ENCODE measurements around the gene RAE1.

RAE1 gene

GRCh38 chr20:57405236-57406016, 54.4 kb downstream of the RAE1 start:
- Mint-ChIP-seq H3K4me3 (no peak overlapping the region), H3K36me3 (ENCODE audit: low read depth) (peaks cover 37% of the 10 kb centered on the region), H3K4me1 (peaks cover 13% of the 10 kb centered on the region), H3K9me3 (no peaks in the 10 kb centered on the region), H3K27ac (no peak overlapping the region), H3K27me3 (ENCODE audit: low read depth) (no peaks in the 10 kb centered on the region)
- TF ChIP-seq CTCF (IDR thresholded peaks at IDR 0.05; ENCODE audit: unreplicated experiment in 3 of 3), result no peak

GRCh38 chr20:57407541-57407956, 56.5 kb downstream of the RAE1 start:
- H3K4me3 Mint-ChIP-seq, result no peak overlapping the region
- no peaks in the 10 kb centered on the region for H3K9me3 Mint-ChIP-seq
- H3K4me1 Mint-ChIP-seq, result peaks cover 9% of the 10 kb centered on the region
- H3K36me3 Mint-ChIP-seq (ENCODE audit: low read depth), result peaks cover 27% of the 10 kb centered on the region
- H3K27me3 Mint-ChIP-seq (ENCODE audit: low read depth), result peaks cover 4% of the 10 kb centered on the region
- H3K27ac Mint-ChIP-seq, result no peak overlapping the region
- TF ChIP-seq CTCF (IDR thresholded peaks at IDR 0.05; ENCODE audit: unreplicated experiment in 3 of 3), result no peak

GRCh38 chr20:57408131-57408530, 57.1 kb downstream of the RAE1 start:
- no peak for TF ChIP-seq CTCF (IDR thresholded peaks at IDR 0.05; ENCODE audit: unreplicated experiment in 3 of 3)
- Mint-ChIP-seq H3K27ac (no peak overlapping the region), H3K4me3 (no peak overlapping the region), H3K36me3 (ENCODE audit: low read depth) (peaks cover 24% of the 10 kb centered on the region), H3K9me3 (no peaks in the 10 kb centered on the region), H3K4me1 (peaks cover 9% of the 10 kb centered on the region), H3K27me3 (ENCODE audit: low read depth) (peaks cover 4% of the 10 kb centered on the region)

- no peaks in the 10 kb centered on the region for H3K9me3 Mint-ChIP-seq
- H3K27ac Mint-ChIP-seq, result no peak overlapping the region
- peaks cover 9% of the 10 kb centered on the region for H3K4me1 Mint-ChIP-seq
- no peak for TF ChIP-seq CTCF (IDR thresholded peaks at IDR 0.05; ENCODE audit: unreplicated experiment in 3 of 3)
- peaks cover 4% of the 10 kb centered on the region for H3K27me3 Mint-ChIP-seq (ENCODE audit: low read depth)
- H3K4me3 Mint-ChIP-seq, result no peak overlapping the region
- H3K36me3 Mint-ChIP-seq (ENCODE audit: low read depth), result peaks cover 24% of the 10 kb centered on the region
Measured at GRCh38 chr20:57408536-57409233, 57.6 kb downstream of the RAE1 start.

- Mint-ChIP-seq H3K4me3 (no peak overlapping the region), H3K27ac (no peak overlapping the region)
Measured at GRCh38 chr20:57409316-57409671, 58.2 kb downstream of the RAE1 start.

More at GRCh38 chr20:57409316-57409671, 58.2 kb downstream of the RAE1 start:
- H3K36me3 Mint-ChIP-seq (ENCODE audit: low read depth), result peaks cover 24% of the 10 kb centered on the region
- TF ChIP-seq CTCF (IDR thresholded peaks at IDR 0.05; ENCODE audit: unreplicated experiment in 3 of 3), result no peak
- H3K4me1 Mint-ChIP-seq, result peaks cover 9% of the 10 kb centered on the region
- no peaks in the 10 kb centered on the region for H3K9me3 Mint-ChIP-seq
- H3K27me3 Mint-ChIP-seq (ENCODE audit: low read depth), result peaks cover 4% of the 10 kb centered on the region

Data from nephron (organoid).